Large intestine (tissue), 3 donors: Measurements from ENCODE around the gene IGF1R. TPM values are rescaled to one million over a fixed set of nuclear protein-coding genes. Genes with fewer than 3 reads are reported as not detected.

ENCODE experiments used
- DNase-seq, 2 donors: peaks; one replicate each; pipeline versions ENCODE4 v3.0.0 to v3.0.0-alpha.2; 2013
- H3K27ac ChIP-seq: one replicate; pipeline ENCODE4 v1.5.1; 2013; ENCODE audit warnings: low read length
- H3K27me3 ChIP-seq: 2 replicates; pipeline ENCODE4 v1.6.1; 2013; ENCODE audit warnings: low read length; ENCODE audit not compliant: control insufficient read depth, insufficient read depth
- H3K36me3 ChIP-seq: 2 replicates; pipeline ENCODE4 v1.6.1; 2013; ENCODE audit warnings: low read length; ENCODE audit not compliant: control insufficient read depth, insufficient read depth
- H3K4me1 ChIP-seq: one replicate; pipeline ENCODE4 v1.6.1; 2013; ENCODE audit warnings: low read length; ENCODE audit not compliant: control insufficient read depth, insufficient read depth
- H3K4me3 ChIP-seq: one replicate; pipeline ENCODE4 v1.5.1; 2013; ENCODE audit warnings: low read length
- H3K9me3 ChIP-seq: one replicate; pipeline ENCODE4 v1.6.1; 2013; ENCODE audit warnings: mild to moderate bottlenecking, low read depth, low read length, moderate library complexity; ENCODE audit not compliant: control insufficient read depth
- WGBS: methylation state at CpG from one replicate; pipeline ENCODE4 v1.1.5; 2013; ENCODE audit warnings: low lambda C conversion rate; ENCODE audit not compliant: insufficient coverage; 5-methylcytosine and 5-hydroxymethylcytosine counted together
- polyA plus RNA-seq: library from polyadenylated mRNA; unstranded; fragments of 120-200 nt; gene quantifications from one replicate; pipeline ENCODE4 v1.2.1, GENCODE V29; 2013

The IGF1R gene
- polyA plus RNA-seq, 1 donor, result 22.5 TPM

- no peaks in the 10 kb centered on the region for H3K27me3 ChIP-seq
- H3K36me3 ChIP-seq, result no peaks in the 10 kb centered on the region
- no CpG with 5 or more reads among the region's 10 CpGs for WGBS
- no peaks in the 10 kb centered on the region for H3K9me3 ChIP-seq
- H3K27ac ChIP-seq, result peak overlapping the region; percentile 83
- H3K4me1 ChIP-seq, result peaks cover 66% of the 10 kb centered on the region
- no peak overlapping the region for H3K4me3 ChIP-seq
- no peak for DNase-seq
Observed at GRCh38 chr15:98795980-98796379, 147.6 kb downstream of the IGF1R start.

- DNase-seq, result peak; percentile 62 to 80
- Histone ChIP-seq H3K4me3 (no peak overlapping the region), H3K9me3 (no peaks in the 10 kb centered on the region), H3K27ac (peak overlapping the region; percentile 83), H3K36me3 (no peaks in the 10 kb centered on the region), H3K27me3 (no peaks in the 10 kb centered on the region), H3K4me1 (peaks cover 74% of the 10 kb centered on the region)
- WGBS, result 28% methylated on average over 2 of the region's 12 CpGs
Observed at GRCh38 chr15:98796685-98797357, 148.5 kb downstream of the IGF1R start.

- H3K9me3 ChIP-seq, result no peaks in the 10 kb centered on the region
- H3K36me3 ChIP-seq, result no peaks in the 10 kb centered on the region
- no peak for DNase-seq
- peaks cover 80% of the 10 kb centered on the region for H3K4me1 ChIP-seq
- H3K4me3 ChIP-seq, result no peak overlapping the region
- no CpG with 5 or more reads among the region's 6 CpGs for WGBS
- H3K27ac ChIP-seq, result peak overlapping the region; percentile 86
- no peaks in the 10 kb centered on the region for H3K27me3 ChIP-seq
Observed at GRCh38 chr15:98798375-98798893, 150.1 kb downstream of the IGF1R start.

GRCh38 chr15:98799461-98800390 lies 151.4 kb downstream of the IGF1R start:
- Histone ChIP-seq H3K4me1 (peaks cover 68% of the 10 kb centered on the region), H3K27ac (peak overlapping the region; percentile 86)
- 0% methylated on average over 1 of the region's 11 CpGs for WGBS

GRCh38 chr15:98800437-98801233 lies 152.3 kb downstream of the IGF1R start:
- Histone ChIP-seq H3K27me3 (no peaks in the 10 kb centered on the region), H3K4me3 (no peak overlapping the region), H3K27ac (peak overlapping the region; percentile 86), H3K36me3 (no peaks in the 10 kb centered on the region), H3K9me3 (no peaks in the 10 kb centered on the region), H3K4me1 (peaks cover 71% of the 10 kb centered on the region)
- peak; percentile 69 to 92 for DNase-seq
- 0% methylated on average over 1 of the region's 11 CpGs for WGBS

More at GRCh38 chr15:98799461-98800390, 151.4 kb downstream of the IGF1R start:
- peak in 1 of 2 donors; percentile 45 for DNase-seq
- Histone ChIP-seq H3K27me3 (no peaks in the 10 kb centered on the region), H3K4me3 (no peak overlapping the region), H3K9me3 (no peaks in the 10 kb centered on the region), H3K36me3 (no peaks in the 10 kb centered on the region)

GRCh38 chr15:98801234-98801561 lies 152.9 kb downstream of the IGF1R start:
- H3K9me3 ChIP-seq, result no peaks in the 10 kb centered on the region
- H3K4me1 ChIP-seq, result peaks cover 69% of the 10 kb centered on the region
- no peak overlapping the region for H3K4me3 ChIP-seq
- no peaks in the 10 kb centered on the region for H3K36me3 ChIP-seq
- peak in 1 of 2 donors; percentile 37 for DNase-seq
- no CpG with 5 or more reads among the region's 6 CpGs for WGBS
- no peaks in the 10 kb centered on the region for H3K27me3 ChIP-seq
- H3K27ac ChIP-seq, result peak overlapping the region; percentile 86

- Histone ChIP-seq H3K27me3 (no peaks in the 10 kb centered on the region), H3K36me3 (no peaks in the 10 kb centered on the region), H3K4me3 (no peak overlapping the region), H3K9me3 (no peaks in the 10 kb centered on the region), H3K4me1 (peaks cover 60% of the 10 kb centered on the region), H3K27ac (peak overlapping the region; percentile 86)
- no CpG with 5 or more reads among the region's 6 CpGs for WGBS
- DNase-seq, result peak; percentile 85 to 91
Observed at GRCh38 chr15:98802187-98802586, 153.8 kb downstream of the IGF1R start.

- no peaks in the 10 kb centered on the region for H3K9me3 ChIP-seq
- no peaks in the 10 kb centered on the region for H3K27me3 ChIP-seq
- peak in 1 of 2 donors; percentile 47 for DNase-seq
- H3K36me3 ChIP-seq, result no peaks in the 10 kb centered on the region
- H3K27ac ChIP-seq, result peak overlapping the region; percentile 39
- peaks cover 52% of the 10 kb centered on the region for H3K4me1 ChIP-seq
- H3K4me3 ChIP-seq, result no peak overlapping the region
- no CpG with 5 or more reads among the region's 14 CpGs for WGBS
Observed at GRCh38 chr15:98803228-98804056, 155.1 kb downstream of the IGF1R start.

- WGBS, result no CpG with 5 or more reads among the region's 5 CpGs
- no peak overlapping the region for H3K27ac ChIP-seq
- no peaks in the 10 kb centered on the region for H3K9me3 ChIP-seq
- DNase-seq, result no peak
- H3K4me3 ChIP-seq, result no peak overlapping the region
- H3K27me3 ChIP-seq, result no peaks in the 10 kb centered on the region
- peaks cover 47% of the 10 kb centered on the region for H3K4me1 ChIP-seq
- no peaks in the 10 kb centered on the region for H3K36me3 ChIP-seq
Observed at GRCh38 chr15:98804057-98804380, 155.7 kb downstream of the IGF1R start.
